Lower lobe of right lung (tissue), 2 donors: ENCODE results near the gene MANBA. TPM values are rescaled to one million over a fixed set of nuclear protein-coding genes. Genes with fewer than 3 reads are reported as not detected.
"Not testable (repeated sequence)": the region's sequence is repeated elsewhere in the genome, so short reads cannot be mapped to it uniquely, and the experiment has no call there.

Source experiments
- ATAC-seq, 2 donors: fragments of 200-7000 bp; cut with Tn5 transposase; one replicate each; pipeline ENCODE4 v1.9.1; 2020 to 2022; ENCODE audit warnings: mild to moderate bottlenecking in 2 of 2, moderate library complexity in 2 of 2
- DNase-seq: peaks from one replicate; pipeline ENCODE4 v3.0.0-alpha.2; 2020
- H3K27ac ChIP-seq: fragments of 200-600 bp; one replicate; pipeline ENCODE4 v1.8.0; 2022
- H3K27me3 ChIP-seq: fragments of 200-600 bp; one replicate; pipeline ENCODE4 v1.8.0; 2022; ENCODE audit warnings: low read depth
- H3K36me3 ChIP-seq: fragments of 200-600 bp; one replicate; pipeline ENCODE4 v1.8.0; 2022; ENCODE audit warnings: mild to moderate bottlenecking
- H3K4me1 ChIP-seq: fragments of 200-600 bp; one replicate; pipeline ENCODE4 v1.8.0; 2022
- H3K4me3 ChIP-seq: fragments of 200-600 bp; one replicate; pipeline ENCODE4 v1.8.0; 2022; ENCODE audit warnings: mild to moderate bottlenecking
- H3K9me3 ChIP-seq: fragments of 200-600 bp; one replicate; pipeline ENCODE4 v1.8.0; 2022
- intact Hi-C: fragments of 100-400 bp; cut with DNase I; formaldehyde crosslinking; loops from one replicate; pipeline ENCODE4 v1.11.0; 2022
- total RNA-seq: library from RNA; stranded (reverse); fragmentation: NEBNext Ultra II Directional; extraction: Animal tissue kit (Norgen Biotek cat#: 25700); gene quantifications from one replicate; pipeline ENCODE4 v1.2.1, GENCODE V29; 2021
- TF ChIP-seq, protein P1 (sequence below): fragments of 200-600 bp; IDR thresholded peaks from one replicate; pipeline ENCODE4 v1.8.0; 2022; ENCODE audit warnings: antibody characterized with exemption, mild to moderate bottlenecking
- donor health status: DM: no; HTN: yes; CAD: no; lungs with severe emphysema.

The MANBA gene
- total RNA-seq, 1 donor from 2014 or later = 68.2 TPM

DNA sequence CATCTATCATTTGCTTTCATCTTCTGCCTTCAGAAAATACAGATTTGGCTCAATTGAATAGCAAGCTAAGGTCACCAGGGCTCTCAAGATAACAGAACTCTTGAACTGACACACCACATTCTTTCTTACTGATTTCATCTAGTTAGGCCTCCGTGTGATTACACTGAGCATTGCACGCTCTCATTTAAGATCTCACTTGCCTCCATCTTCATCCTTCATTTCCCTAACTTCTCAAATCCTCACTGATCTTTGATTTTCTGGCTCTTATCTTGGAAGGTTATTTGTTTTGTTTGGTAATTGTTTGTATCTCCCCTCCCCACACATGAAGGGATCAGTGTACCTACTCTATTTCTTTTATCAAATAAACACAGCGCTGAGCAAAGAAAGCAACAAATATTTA lies 47.7 kb downstream of the MANBA start:
- no peaks in the 10 kb centered on the region for H3K9me3 ChIP-seq
- H3K4me1 ChIP-seq = peaks cover 12% of the 10 kb centered on the region
- H3K27ac ChIP-seq = peak overlapping the region; percentile 39
- ATAC-seq = peak; percentile 84 to 93
- no peak overlapping the region for H3K4me3 ChIP-seq
- H3K27me3 ChIP-seq = no peaks in the 10 kb centered on the region
- no peak for DNase-seq
- intact Hi-C loops = no loop called here
- H3K36me3 ChIP-seq = peaks cover 18% of the 10 kb centered on the region
- TF ChIP-seq, protein P1, sequence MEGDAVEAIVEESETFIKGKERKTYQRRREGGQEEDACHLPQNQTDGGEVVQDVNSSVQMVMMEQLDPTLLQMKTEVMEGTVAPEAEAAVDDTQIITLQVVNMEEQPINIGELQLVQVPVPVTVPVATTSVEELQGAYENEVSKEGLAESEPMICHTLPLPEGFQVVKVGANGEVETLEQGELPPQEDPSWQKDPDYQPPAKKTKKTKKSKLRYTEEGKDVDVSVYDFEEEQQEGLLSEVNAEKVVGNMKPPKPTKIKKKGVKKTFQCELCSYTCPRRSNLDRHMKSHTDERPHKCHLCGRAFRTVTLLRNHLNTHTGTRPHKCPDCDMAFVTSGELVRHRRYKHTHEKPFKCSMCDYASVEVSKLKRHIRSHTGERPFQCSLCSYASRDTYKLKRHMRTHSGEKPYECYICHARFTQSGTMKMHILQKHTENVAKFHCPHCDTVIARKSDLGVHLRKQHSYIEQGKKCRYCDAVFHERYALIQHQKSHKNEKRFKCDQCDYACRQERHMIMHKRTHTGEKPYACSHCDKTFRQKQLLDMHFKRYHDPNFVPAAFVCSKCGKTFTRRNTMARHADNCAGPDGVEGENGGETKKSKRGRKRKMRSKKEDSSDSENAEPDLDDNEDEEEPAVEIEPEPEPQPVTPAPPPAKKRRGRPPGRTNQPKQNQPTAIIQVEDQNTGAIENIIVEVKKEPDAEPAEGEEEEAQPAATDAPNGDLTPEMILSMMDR = no peak

GRCh38 chr4:102710986-102711385 lies 49.8 kb downstream of the MANBA start:
- no peaks in the 10 kb centered on the region for H3K9me3 ChIP-seq
- H3K4me1 ChIP-seq = peaks cover 12% of the 10 kb centered on the region
- H3K4me3 ChIP-seq = no peak overlapping the region
- no peak for ATAC-seq
- peaks cover 18% of the 10 kb centered on the region for H3K36me3 ChIP-seq
- DNase-seq = no peak
- no peaks in the 10 kb centered on the region for H3K27me3 ChIP-seq
- intact Hi-C loops = no loop called here
- TF ChIP-seq, protein P1 = no peak
- no peak overlapping the region for H3K27ac ChIP-seq

DNA sequence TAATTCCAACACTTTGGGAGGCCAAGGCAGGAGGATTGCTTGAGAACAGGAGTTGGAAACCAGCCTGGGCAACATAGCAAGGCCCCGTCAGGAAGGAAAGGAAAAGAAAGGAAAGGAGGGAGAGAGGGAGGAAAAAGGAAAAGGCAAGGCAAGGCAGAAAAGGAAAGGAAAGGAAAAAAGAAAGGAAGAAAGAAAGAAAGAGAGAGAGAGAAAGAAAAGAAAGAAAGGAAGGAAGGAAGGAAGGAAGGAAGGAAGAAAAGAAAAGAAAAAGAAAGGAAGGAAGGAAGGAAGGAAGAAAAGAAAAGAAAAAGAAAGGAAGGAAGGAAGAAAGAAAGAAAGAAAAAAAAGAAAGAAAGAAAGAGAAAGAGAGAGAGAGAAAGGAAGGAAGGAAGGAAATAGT lies 51.7 kb downstream of the MANBA start:
- H3K4me3 ChIP-seq, H3K27ac ChIP-seq, intact Hi-C loops, H3K9me3 ChIP-seq, H3K36me3 ChIP-seq, DNase-seq, ATAC-seq, H3K27me3 ChIP-seq: not testable (repeated sequence)
- peaks cover 12% of the 10 kb centered on the region for H3K4me1 ChIP-seq

GRCh38 chr4:102707150-102707549 lies 53.6 kb downstream of the MANBA start:
- DNase-seq (no peak), ATAC-seq (no peak)
- Histone ChIP-seq H3K36me3 (no peaks in the 10 kb centered on the region), H3K9me3 (no peaks in the 10 kb centered on the region), H3K4me3 (no peak overlapping the region), H3K27ac (no peak overlapping the region), H3K4me1 (no peaks in the 10 kb centered on the region), H3K27me3 (no peaks in the 10 kb centered on the region)
- intact Hi-C loops = no loop called here
- TF ChIP-seq, protein P1 = no peak

GRCh38 chr4:102705391-102705935 lies 55.3 kb downstream of the MANBA start:
- no peak overlapping the region for H3K4me3 ChIP-seq
- no peaks in the 10 kb centered on the region for H3K4me1 ChIP-seq
- no peaks in the 10 kb centered on the region for H3K27me3 ChIP-seq
- TF ChIP-seq, protein P1 = no peak
- no peaks in the 10 kb centered on the region for H3K36me3 ChIP-seq
- intact Hi-C loops = no loop called here
- no peak for DNase-seq
- ATAC-seq = peak in 1 of 2 donors; percentile 35
- no peak overlapping the region for H3K27ac ChIP-seq
- H3K9me3 ChIP-seq = no peaks in the 10 kb centered on the region

DNA sequence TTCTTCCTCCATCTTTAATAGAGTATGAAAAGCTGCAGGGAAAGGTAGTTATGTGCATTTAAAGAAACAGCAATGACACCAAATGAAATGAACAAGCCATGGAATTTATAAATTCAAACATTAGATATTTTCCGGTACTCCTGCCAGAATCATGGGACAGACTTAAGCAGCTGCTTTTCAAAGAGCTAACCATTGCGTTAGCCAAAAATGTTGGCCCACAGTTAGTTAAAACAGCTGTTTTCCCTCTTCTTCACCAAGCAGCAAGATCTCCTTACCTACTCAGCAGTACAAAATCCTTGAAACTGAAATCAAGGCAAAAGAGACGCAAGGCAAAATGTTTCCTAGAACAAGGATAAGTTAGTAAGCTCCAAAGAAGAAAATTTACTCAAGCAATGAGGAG lies 64.0 kb downstream of the MANBA start:
- ATAC-seq = peak in 1 of 2 donors; percentile 45
- no peak overlapping the region for H3K4me3 ChIP-seq
- TF ChIP-seq, protein P1 = no peak
- H3K36me3 ChIP-seq = no peaks in the 10 kb centered on the region
- no peaks in the 10 kb centered on the region for H3K9me3 ChIP-seq
- DNase-seq = no peak
- intact Hi-C loops = no loop called here
- peaks cover 6% of the 10 kb centered on the region for H3K4me1 ChIP-seq
- no peaks in the 10 kb centered on the region for H3K27me3 ChIP-seq
- no peak overlapping the region for H3K27ac ChIP-seq
